GM23338 (cell line): ENCODE results near the gene LLGL2. TPM values are rescaled to one million over a fixed set of nuclear protein-coding genes. Genes with fewer than 3 reads are reported as not detected.

Experiments
- ATAC-seq: fragments of 200-7000 bp; cut with Tn5 transposase; 3 replicates; pipeline ENCODE4 v1.9.1; 2020
- DNase-seq: peaks from one replicate; pipeline ENCODE4 v3.0.0-alpha.2; 2015; ENCODE audit warnings: low spot score
- H2AFZ ChIP-seq: fragments of 200-600 bp; sonication (generic); 2 replicates; pipeline ENCODE4 v1.8.0; 2016; ENCODE audit warnings: antibody characterized with exemption, mild to moderate bottlenecking, moderate library complexity
- H3F3A ChIP-seq: fragments of 200-600 bp; sonication (generic); replicated peaks from 2 replicates; pipeline ENCODE4 v1.8.0; 2017; ENCODE audit warnings: antibody characterized with exemption, mixed run types, low read depth
- H3K27ac ChIP-seq: fragments of 200-600 bp; sonication (generic); 2 replicates; pipeline ENCODE4 v1.6.1; 2016; ENCODE audit warnings: low read depth
- H3K27me3 ChIP-seq: fragments of 200-600 bp; sonication (generic); 2 replicates; pipeline ENCODE4 v1.8.0; 2016; ENCODE audit warnings: mild to moderate bottlenecking, mixed run types, moderate library complexity; ENCODE audit not compliant: insufficient read depth
- H3K36me3 ChIP-seq: fragments of 200-600 bp; sonication (generic); 2 replicates; pipeline ENCODE4 v1.8.0; 2016; ENCODE audit warnings: mild to moderate bottlenecking; ENCODE audit not compliant: insufficient read depth
- H3K4me1 ChIP-seq: fragments of 200-600 bp; sonication (generic); 2 replicates; pipeline ENCODE4 v1.8.0; 2016; ENCODE audit warnings: mild to moderate bottlenecking, moderate library complexity; ENCODE audit not compliant: insufficient read depth
- H3K4me2 ChIP-seq: fragments of 200-600 bp; sonication (generic); 2 replicates; pipeline ENCODE4 v1.7.1; 2017; ENCODE audit warnings: mixed run types
- H3K4me3 ChIP-seq: fragments of 200-600 bp; sonication (generic); 2 replicates; pipeline ENCODE4 v1.6.1; 2016; ENCODE audit warnings: mixed run types
- H3K79me2 ChIP-seq: fragments of 200-600 bp; sonication (generic); replicated peaks from 2 replicates; pipeline ENCODE4 v1.8.0; 2017; ENCODE audit warnings: mild to moderate bottlenecking; ENCODE audit not compliant: insufficient read depth
- H3K9me2 ChIP-seq: fragments of 200-600 bp; sonication (generic); 2 replicates; pipeline ENCODE4 v1.8.0; 2017; ENCODE audit not compliant: insufficient read depth
- H4K20me1 ChIP-seq: fragments of 200-600 bp; sonication (generic); replicated peaks from 2 replicates; pipeline ENCODE4 v1.8.0; 2017; ENCODE audit warnings: mild to moderate bottlenecking; ENCODE audit not compliant: insufficient read depth
- H3K27ac Mint-ChIP-seq: 2 replicates; pipeline ENCODE4 v1.8.0; 2020; ENCODE audit warnings: inconsistent platforms, mild to moderate bottlenecking, moderate library complexity, mixed read lengths
- H3K27me3 Mint-ChIP-seq: 3 replicates; pipeline ENCODE4 v1.8.0; 2022; ENCODE audit warnings: low read depth, mild to moderate bottlenecking, moderate library complexity, mixed read lengths, inconsistent platforms; ENCODE audit not compliant: insufficient read depth, poor library complexity
- H3K36me3 Mint-ChIP-seq: 3 replicates; pipeline ENCODE4 v1.8.0; 2021; ENCODE audit warnings: low read depth, mild to moderate bottlenecking, inconsistent platforms, moderate library complexity, mixed read lengths
- H3K4me1 Mint-ChIP-seq: 3 replicates; pipeline ENCODE4 v1.8.0; 2020; ENCODE audit warnings: mild to moderate bottlenecking, inconsistent platforms, mixed read lengths
- H3K4me3 Mint-ChIP-seq: 3 replicates; pipeline ENCODE4 v1.8.0; 2021; ENCODE audit warnings: moderate library complexity, mild to moderate bottlenecking, inconsistent platforms, mixed read lengths
- H3K9me3 Mint-ChIP-seq: 3 replicates; pipeline ENCODE4 v1.8.0; 2020; ENCODE audit warnings: moderate library complexity, mild to moderate bottlenecking, inconsistent platforms, mixed read lengths
- CREB1 ChIP-seq: fragments of 250-450 bp; sonication (Bioruptor Pico); IDR thresholded peaks from 2 replicates; pipeline ENCODE4 v1.5.0; 2020; ENCODE audit warnings: low read depth, mild to moderate bottlenecking, moderate library complexity
- CTCF ChIP-seq, 2 experiments: fragments of 200-600 bp in 1 of 2; sonication (generic) in 1 of 2; conservative IDR thresholded peaks; 2 replicates each; pipeline versions ENCODE4 v1.5.1 to v1.6.1; 2016 to 2017; ENCODE audit warnings: antibody characterized with exemption in 2 of 2, low read depth in 2 of 2, mild to moderate bottlenecking in 2 of 2, moderate library complexity in 1 of 2
- ETS1 ChIP-seq: IDR thresholded peaks from 2 replicates; pipeline ENCODE4 v1.6.1; 2016; ENCODE audit warnings: antibody characterized with exemption
- EZH2 ChIP-seq: fragments of 200-600 bp; sonication (generic); IDR thresholded peaks from one replicate; pipeline ENCODE4 v1.8.0; 2017; ENCODE audit warnings: antibody characterized with exemption, mild to moderate bottlenecking, low read depth; ENCODE audit not compliant: unreplicated experiment
- EZH2phosphoT487 ChIP-seq: fragments of 200-600 bp; sonication (generic); IDR thresholded peaks from one replicate; pipeline ENCODE4 v1.8.1; 2018; ENCODE audit warnings: antibody characterized with exemption; ENCODE audit not compliant: unreplicated experiment
- JUNB ChIP-seq: IDR thresholded peaks from one replicate; pipeline ENCODE4 v1.6.1; 2016; ENCODE audit warnings: antibody characterized with exemption; ENCODE audit not compliant: unreplicated experiment
- NANOG ChIP-seq: IDR thresholded peaks from 2 replicates; pipeline ENCODE4 v1.6.1; 2016; ENCODE audit warnings: antibody characterized with exemption, borderline replicate concordance
- POLR2AphosphoS5 ChIP-seq: IDR thresholded peaks from 2 replicates; pipeline ENCODE4 v1.6.1; 2016; ENCODE audit warnings: antibody characterized with exemption, low read depth
- REST ChIP-seq: IDR thresholded peaks from one replicate; pipeline ENCODE4 v1.6.1; 2018; ENCODE audit warnings: antibody characterized with exemption; ENCODE audit not compliant: unreplicated experiment
- STAT1 ChIP-seq: IDR thresholded peaks from one replicate; pipeline ENCODE4 v1.6.1; 2016; ENCODE audit warnings: antibody characterized with exemption; ENCODE audit not compliant: unreplicated experiment
- ZNF114 ChIP-seq: fragments of 250-450 bp; sonication (Bioruptor Pico); IDR thresholded peaks from 2 replicates; pipeline ENCODE4 v1.5.0; 2020; ENCODE audit warnings: mild to moderate bottlenecking, moderate library complexity
- ZNF331 ChIP-seq: fragments of 250-450 bp; sonication (Bioruptor Pico); IDR thresholded peaks from 2 replicates; pipeline ENCODE4 v1.5.0; 2020; ENCODE audit warnings: low read depth, mild to moderate bottlenecking, moderate library complexity
- ZNF462 ChIP-seq: fragments of 250-450 bp; sonication (Bioruptor Pico); IDR thresholded peaks from 2 replicates; pipeline ENCODE4 v1.5.0; 2020; ENCODE audit warnings: mild to moderate bottlenecking, moderate library complexity
- polyA plus RNA-seq: library from polyadenylated mRNA; unstranded; fragments of >200 nt; fragmentation: Nextera tagmentation; extraction: Ambion mirVana; gene quantifications from 2 replicates; pipeline ENCODE4 v1.2.1, GENCODE V29; 2016
- total RNA-seq: library from RNA; depleted of rRNA; stranded (reverse); fragments of >200 nt; shearing (Covaris generic); gene quantifications from 2 replicates; pipeline ENCODE4 v1.2.3, GENCODE V29; 2014

Gene LLGL2
- total and polyA plus RNA-seq, 2 experiments from 2014 or later: 62.5 to 78.5 TPM

- no peaks in the 10 kb centered on the region for H3K79me2 ChIP-seq
- TF ChIP-seq EZH2 (no peak), POLR2AphosphoS5 (no peak), ZNF331 (CRISPR knock-in tag) (no peak), ZNF462 (CRISPR knock-in tag) (no peak), CREB1 (no peak), ETS1 (no peak), NANOG (no peak), REST (no peak), CTCF (conservative IDR thresholded peaks at IDR 0.05; ENCODE audit: low read depth in 2 of 2) (no peak), EZH2phosphoT487 (no peak), ZNF114 (CRISPR knock-in tag) (no peak), STAT1 (no peak), JUNB (no peak)
- H3K4me2 ChIP-seq: no peak overlapping the region
- H3K4me1 ChIP-seq: peaks cover under 1% of the 10 kb centered on the region
- no peaks in the 10 kb centered on the region for H4K20me1 ChIP-seq
- no peak overlapping the region for H3K27ac ChIP-seq
- H3F3A ChIP-seq: 0 out of 2 replicates have a peak, but pooled peaks cover 4% of the 10 kb centered on the region
- Mint-ChIP-seq H3K4me1 (no peaks in the 10 kb centered on the region), H3K4me3 (no peak overlapping the region), H3K9me3 (no peaks in the 10 kb centered on the region), H3K36me3 (no peaks in the 10 kb centered on the region; the same call in 2 of the 3 replicates), H3K27me3 (peaks cover 14% of the 10 kb centered on the region), H3K27ac (no peak overlapping the region)
- H2AFZ ChIP-seq: no peak overlapping the region
- no peak for DNase-seq
- H3K36me3 ChIP-seq: no peaks in the 10 kb centered on the region
- ATAC-seq: no peak
- H3K27me3 ChIP-seq: peaks cover 4% of the 10 kb centered on the region
- H3K9me2 ChIP-seq: no peaks in the 10 kb centered on the region
- no peak overlapping the region for H3K4me3 ChIP-seq
Observed at GRCh38 chr17:75592348-75593020, 67.0 kb downstream of the LLGL2 start.
